Neural progenitor cell (in vitro differentiated cells): ENCODE results near the gene CLDN17.

Experiments
- CTCF ChIP-seq: fragments of 200-600 bp; sonication (generic); IDR thresholded peaks from 2 replicates; pipeline ENCODE4 v1.5.1; 2017; ENCODE audit warnings: antibody characterized with exemption, mild to moderate bottlenecking
- EZH2phosphoT487 ChIP-seq: fragments of 200-600 bp; sonication (generic); IDR thresholded peaks from 2 replicates; pipeline ENCODE4 v1.6.1; 2017; ENCODE audit warnings: antibody characterized with exemption

- no peak for TF ChIP-seq EZH2phosphoT487
- no peak for TF ChIP-seq CTCF
Observed at GRCh38 chr21:30166705-30167104, at the start of gene CLDN17.
